AG04450 (cell line): ENCODE measurements around the gene TTC3. TPM values are rescaled to one million over a fixed set of nuclear protein-coding genes. Genes with fewer than 3 reads are reported as not detected.
"Not testable (repeated sequence)": the region's sequence is repeated elsewhere in the genome, so short reads cannot be mapped to it uniquely, and the experiment has no call there.

ENCODE experiments used
- CTCF ChIA-PET: fragments of 300-600, 350-600 bp; formaldehyde crosslinking; extraction: SDS; loops from one replicate; lab custom pipeline; 2022; ENCODE audit warnings: antibody characterized with exemption, inconsistent platforms; lab: Charles Lee
- POLR2A ChIA-PET: fragments of 350-600 bp; formaldehyde crosslinking; extraction: SDS; loops from one replicate; lab custom pipeline; 2021; ENCODE audit warnings: antibody characterized with exemption, inconsistent platforms; lab: Yijun Ruan, JAX
- DNase-seq: peaks from one replicate; pipeline ENCODE4 v3.0.0-alpha.2; 2011; ENCODE audit warnings: low read depth, low spot score
- H3K27ac ChIP-seq: one replicate; pipeline ENCODE4 v1.5.1; 2012; ENCODE audit warnings: low read depth, low read length, control low read depth
- H3K27me3 ChIP-seq: one replicate; pipeline ENCODE4 v1.6.0; 2012; ENCODE audit warnings: low read length; ENCODE audit not compliant: control insufficient read depth, insufficient read depth
- H3K4me3 ChIP-seq: 2 replicates; pipeline ENCODE4 v1.5.1; 2011; ENCODE audit warnings: mild to moderate bottlenecking, low read depth, low read length, control low read depth
- H3K9me3 ChIP-seq: 2 replicates; pipeline ENCODE4 v1.5.1; 2012; ENCODE audit warnings: low read length; ENCODE audit not compliant: control insufficient read depth, insufficient read depth
- CTCF ChIP-seq: IDR thresholded peaks from 2 replicates; pipeline ENCODE4 v1.5.1; 2011; ENCODE audit warnings: low read depth, low read length, control low read depth, inconsistent platforms
- polyA plus RNA-seq: library from polyadenylated mRNA; depleted of rRNA; stranded (reverse); fragments of >200 nt; gene quantifications from 2 replicates; pipeline ENCODE4 v1.2.3, GENCODE V29; 2011

The TTC3 gene
- polyA plus RNA-seq, 1 experiment, result 224 TPM

- no peak for TF ChIP-seq CTCF
- no peaks in the 10 kb centered on the region; the same call in 1 of the 2 replicates for H3K9me3 ChIP-seq
- ChIA-PET CTCF (no interaction called here), POLR2A (no interaction called here)
- H3K27me3 ChIP-seq, result peaks cover 7% of the 10 kb centered on the region
- no peak overlapping the region for H3K27ac ChIP-seq
- H3K4me3 ChIP-seq, result no peak overlapping the region
- DNase-seq, result no peak
Measured at GRCh38 chr21:37047079-37047478, 26.0 kb upstream of the TTC3 start.

- H3K27ac ChIP-seq, H3K4me3 ChIP-seq, H3K27me3 ChIP-seq, DNase-seq, POLR2A ChIA-PET, CTCF ChIA-PET, H3K9me3 ChIP-seq: not testable (repeated sequence)
Measured at GRCh38 chr21:37049741-37050140, 23.3 kb upstream of the TTC3 start.

- H3K27me3 ChIP-seq, result peaks cover 3% of the 10 kb centered on the region
- no peak for DNase-seq
- CTCF ChIA-PET, result no interaction called here
- no peak overlapping the region for H3K27ac ChIP-seq
- TF ChIP-seq CTCF, result no peak
- POLR2A ChIA-PET, result no interaction called here
- H3K9me3 ChIP-seq, result no peaks in the 10 kb centered on the region
- no peak overlapping the region for H3K4me3 ChIP-seq
Measured at GRCh38 chr21:37055271-37055855, 17.7 kb upstream of the TTC3 start.

- no peak for TF ChIP-seq CTCF
- DNase-seq, result no peak
- H3K9me3 ChIP-seq, result no peaks in the 10 kb centered on the region
- H3K27me3 ChIP-seq, result peaks cover 3% of the 10 kb centered on the region
- H3K27ac ChIP-seq, result no peak overlapping the region
- ChIA-PET POLR2A (no interaction called here), CTCF (no interaction called here)
- no peak overlapping the region for H3K4me3 ChIP-seq
Measured at GRCh38 chr21:37057614-37058013, 15.4 kb upstream of the TTC3 start.

- CTCF ChIA-PET, result no interaction called here
- POLR2A ChIA-PET, result no interaction called here
Measured at GRCh38 chr21:37058261-37058660, 14.8 kb upstream of the TTC3 start.

More at GRCh38 chr21:37058261-37058660, 14.8 kb upstream of the TTC3 start:
- Histone ChIP-seq H3K9me3 (no peaks in the 10 kb centered on the region), H3K27me3 (peaks cover 3% of the 10 kb centered on the region), H3K4me3 (no peak overlapping the region), H3K27ac (no peak overlapping the region)
- no peak for DNase-seq
- TF ChIP-seq CTCF, result no peak
